NCI-H524 (cell line): ENCODE data around the gene BTBD7.

ENCODE experiments used
- DNase-seq, 2 experiments: peaks; one replicate each; lab custom pipeline; 2025; lab: John Stamatoyannopoulos, UW

Gene BTBD7

DNA sequence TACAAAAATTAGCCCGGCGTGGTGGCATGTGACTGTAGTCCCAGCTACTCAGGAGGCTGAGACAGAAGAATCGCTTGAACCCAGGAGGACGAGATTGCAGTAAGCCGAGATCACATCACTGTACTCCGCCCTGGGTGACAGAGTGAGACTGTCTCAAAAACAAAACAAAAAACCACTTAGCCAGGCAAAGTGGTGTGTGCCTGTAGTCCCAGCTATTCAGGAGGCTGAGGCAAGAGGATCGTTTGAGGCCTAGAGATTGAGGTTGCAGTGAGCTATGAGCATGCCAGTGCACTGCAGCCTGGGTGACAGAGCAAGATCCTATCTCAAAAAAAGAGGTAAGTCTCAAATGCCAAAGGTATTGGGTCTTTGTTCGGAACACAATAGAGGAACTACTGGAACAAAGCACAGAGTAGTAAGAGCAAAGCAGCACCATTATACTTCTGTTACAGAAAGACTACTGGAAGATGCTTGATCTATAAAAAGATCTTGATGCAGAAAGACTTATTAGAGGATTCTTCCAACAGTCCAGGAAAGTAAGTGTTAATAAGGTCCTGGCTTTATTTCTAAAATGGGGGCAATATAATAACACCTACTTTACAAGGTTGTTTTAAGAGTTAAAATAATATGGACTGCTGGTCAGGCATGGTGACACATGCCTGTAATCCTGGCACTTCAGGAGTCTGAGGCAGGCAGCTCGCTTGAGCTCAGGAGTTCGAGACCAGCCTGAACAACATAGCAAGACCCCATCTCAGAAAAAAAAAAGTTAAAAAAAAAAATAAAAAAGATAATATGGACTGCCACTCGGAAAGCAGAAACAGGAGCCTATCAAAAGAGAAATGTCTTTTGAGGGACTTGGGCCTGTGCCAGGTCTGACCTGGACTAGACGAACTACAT, 29.9 kb downstream of the BTBD7 start:
- DNase-seq: no peak

DNA sequence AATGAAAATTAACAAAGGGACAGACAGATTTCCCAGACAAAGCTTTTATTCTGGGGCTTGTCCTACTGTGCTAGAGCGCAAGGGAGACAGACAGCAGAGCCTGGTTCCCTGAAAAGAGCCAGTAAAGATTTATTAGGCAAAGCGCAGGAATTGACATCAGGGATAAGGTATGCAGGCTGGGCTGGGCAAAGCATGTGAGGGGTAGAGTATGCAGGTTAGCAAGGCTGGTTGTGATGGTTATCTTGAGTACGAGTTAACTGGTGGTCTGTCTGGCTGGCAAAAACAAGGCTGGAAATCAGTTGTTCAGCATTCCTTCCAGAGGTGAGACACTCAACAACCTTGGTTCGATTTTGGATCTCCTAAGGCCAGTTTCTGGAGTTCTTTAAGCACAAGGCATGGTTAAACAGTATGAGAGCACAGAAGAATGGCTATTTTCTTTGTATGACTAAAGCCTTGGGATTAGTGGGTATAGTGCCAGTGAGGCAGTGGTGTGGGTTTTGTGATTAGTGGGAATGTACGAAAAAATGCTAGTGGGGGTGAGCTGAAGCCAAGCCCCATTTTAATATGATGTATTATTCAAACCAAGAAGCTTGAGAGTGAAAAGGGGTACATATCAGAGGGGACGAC, 30.9 kb downstream of the BTBD7 start:
- no peak for DNase-seq

DNA sequence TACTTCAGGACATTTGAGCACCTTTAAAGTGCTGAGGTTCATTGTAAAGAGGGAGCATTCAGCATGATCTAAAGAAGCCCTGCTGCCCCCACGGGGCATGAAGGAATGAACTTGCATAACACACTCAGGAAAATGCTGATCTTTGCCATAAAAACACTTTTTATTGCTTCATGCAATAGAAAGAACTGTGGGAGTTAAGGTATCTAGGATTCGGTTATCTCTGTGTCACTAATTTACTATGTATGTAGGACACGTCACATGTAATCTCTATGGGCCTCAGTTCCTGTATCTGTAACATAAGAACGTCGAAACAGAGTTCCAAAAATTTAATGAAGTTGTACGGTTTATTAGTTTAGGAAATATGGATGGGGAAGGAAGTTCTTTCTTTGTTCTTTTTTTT, 33.0 kb downstream of the BTBD7 start:
- no peak for DNase-seq

DNA sequence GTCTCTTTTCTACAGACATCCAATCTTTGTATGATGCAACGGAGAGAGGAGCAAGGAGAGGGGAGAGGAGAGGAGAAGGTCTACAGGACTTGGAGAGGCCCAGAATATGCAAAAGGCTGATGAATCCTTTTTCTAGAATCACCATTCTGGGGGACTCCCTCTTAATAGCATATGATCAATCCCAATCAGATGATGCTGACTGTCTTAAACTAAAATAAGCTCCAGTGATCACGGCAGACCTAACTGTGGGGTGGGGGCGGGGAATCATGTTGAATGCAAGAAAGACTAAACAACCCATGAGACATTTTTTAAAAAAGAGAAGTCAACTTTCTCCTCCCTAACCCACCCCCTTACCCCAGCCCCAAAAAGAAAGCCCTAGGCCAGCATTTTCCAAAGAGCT, 33.4 kb downstream of the BTBD7 start:
- DNase-seq: no peak

DNA sequence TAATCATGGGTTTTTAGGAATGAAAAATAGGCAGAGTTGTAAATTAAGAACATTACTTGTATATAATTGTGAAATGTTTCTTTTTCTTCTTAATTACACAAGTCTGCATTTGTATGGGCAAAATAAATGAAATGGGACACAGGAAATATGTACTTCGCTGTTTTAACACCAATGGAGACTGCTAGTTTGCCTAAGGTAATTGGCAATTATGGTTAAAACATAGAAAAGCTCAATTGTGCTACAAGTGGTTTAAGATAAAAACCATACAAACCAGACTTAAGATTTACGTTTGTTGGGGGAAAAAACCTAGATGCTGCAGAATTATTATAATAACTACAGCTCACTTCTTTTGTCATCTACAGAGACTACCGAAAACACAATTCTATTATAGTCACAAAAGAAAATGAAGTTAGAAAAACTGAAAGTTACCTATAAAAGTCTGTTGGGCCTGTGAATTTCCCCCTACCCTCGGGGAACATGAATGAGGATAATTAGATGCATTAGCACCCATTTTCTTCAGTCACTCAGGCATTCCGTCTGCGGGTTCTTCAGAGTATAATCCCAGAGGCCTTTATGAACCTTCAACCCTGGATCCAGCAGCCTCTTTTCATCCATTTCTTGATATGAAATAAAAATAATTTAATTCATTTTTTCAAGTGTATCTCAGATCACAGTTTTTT, 37.2 kb downstream of the BTBD7 start:
- DNase-seq: peak in 1 of 2 experiments; percentile 22

DNA sequence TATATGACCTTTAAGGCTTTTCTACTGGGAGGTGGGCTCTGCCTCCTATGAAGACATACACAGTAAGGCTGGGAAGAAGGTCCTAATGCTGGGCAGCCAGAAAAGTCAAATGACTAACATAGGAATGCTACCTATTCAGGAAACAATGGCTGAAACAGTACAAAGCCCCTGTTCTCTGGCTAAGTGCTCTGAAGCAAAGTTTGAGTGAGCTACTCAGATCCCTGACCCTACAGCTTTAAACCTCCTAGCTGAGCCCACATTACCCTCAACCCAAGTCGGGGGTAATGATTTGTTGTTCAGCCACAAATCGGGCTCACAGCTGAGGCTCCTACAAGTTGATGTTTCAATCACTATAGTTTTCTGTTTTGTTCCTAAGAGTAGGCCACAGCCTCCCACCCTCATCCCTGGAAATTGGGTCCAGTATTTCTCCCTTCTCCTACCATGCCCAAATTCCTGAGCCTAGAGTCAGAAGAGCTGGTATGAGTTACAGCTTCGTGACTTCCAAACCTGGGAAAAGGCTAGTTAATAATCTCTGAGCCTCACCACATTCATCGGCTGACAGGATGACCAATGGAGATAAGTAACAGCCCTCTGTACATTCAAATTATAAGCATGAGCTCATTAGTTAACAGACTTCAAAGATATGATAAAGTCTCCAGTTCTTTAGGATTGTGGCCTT, 46.5 kb downstream of the BTBD7 start:
- no peak for DNase-seq

DNA sequence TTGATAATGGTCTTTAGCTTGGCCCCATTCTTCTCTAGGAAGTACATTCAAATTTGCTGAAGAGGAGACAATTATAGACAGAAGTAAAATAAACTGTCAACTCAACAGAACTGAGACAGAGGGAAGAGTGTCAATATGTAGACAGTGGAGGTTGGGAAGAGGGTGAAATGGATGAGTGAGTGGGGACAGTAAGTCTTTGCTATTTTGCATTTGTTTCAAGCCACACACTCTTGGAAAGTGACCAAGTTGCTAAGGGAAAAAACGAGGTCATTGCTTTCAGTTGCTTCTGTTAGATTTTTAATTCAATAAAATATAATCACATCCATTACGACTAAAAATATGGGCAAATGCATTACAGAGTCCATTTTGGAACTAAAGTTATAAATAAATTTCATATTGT, 47.8 kb downstream of the BTBD7 start:
- DNase-seq: no peak

DNA sequence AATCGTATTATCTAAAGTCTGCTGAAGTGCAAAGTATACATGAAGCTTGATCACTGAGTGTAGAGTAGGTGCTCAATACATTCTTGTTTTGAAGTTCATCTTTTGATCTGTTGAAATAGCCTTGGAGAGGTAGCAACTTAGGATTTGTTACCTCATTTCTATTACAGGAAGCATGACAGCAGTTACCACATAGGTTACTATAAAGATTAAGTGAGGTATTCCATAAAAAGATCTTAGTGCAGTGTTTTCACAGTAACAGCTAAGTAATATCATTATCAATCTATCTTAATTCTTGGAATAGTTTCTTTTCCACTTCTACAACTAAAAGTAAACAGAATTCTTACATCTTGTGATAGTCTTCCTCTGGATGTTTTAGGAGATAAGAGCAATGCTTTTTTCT, 50.9 kb downstream of the BTBD7 start:
- DNase-seq: no peak

DNA sequence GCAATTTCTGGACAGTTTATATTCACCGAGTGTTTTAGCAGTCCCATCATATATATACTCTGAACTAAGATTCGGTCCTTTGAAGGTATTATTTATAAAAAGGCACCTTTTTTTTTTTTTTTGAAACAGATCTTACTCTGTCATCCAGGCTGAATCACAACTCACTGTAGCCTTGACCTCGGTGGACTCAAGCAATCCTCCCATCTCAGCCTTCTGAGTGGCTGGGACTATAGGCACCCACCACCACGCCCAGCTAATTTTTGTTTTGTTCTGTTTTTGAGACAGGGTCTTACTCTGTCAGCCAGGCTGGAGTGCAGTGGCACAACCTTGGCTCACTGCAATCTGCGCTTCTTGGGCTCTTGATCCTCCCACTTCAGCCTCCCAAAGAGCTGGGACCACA, 52.1 kb downstream of the BTBD7 start:
- no peak for DNase-seq

DNA sequence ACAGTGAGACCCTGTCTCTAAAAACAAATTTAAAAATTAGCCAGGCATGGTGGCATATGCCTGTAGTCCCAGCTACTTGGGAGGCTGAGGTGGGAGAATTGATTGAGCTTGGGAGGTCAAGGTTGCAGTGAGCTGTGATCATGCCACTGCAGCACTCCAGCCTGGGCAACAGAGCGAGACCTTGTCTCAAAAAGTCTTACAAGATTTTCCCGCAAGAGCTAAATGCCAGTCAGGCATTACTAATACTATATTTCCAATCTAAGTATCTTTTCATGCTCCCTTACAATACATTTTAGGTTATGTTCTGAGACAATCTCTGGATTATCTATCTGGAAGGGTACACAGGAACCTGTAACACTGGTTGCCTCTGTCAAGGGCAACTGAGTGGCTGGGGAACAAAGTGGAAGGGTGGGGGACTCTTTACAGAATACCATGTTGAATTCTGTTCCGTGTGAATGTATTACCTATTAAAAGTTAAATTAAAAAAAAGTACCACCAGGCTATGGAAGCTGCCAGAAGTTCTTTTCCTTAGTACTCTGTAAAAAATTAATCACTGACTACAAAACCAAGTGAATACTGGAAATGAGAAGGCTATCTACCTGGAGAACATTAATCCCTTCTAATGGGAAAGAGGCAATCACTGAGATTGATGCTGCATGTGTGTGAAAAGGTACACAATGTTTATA, 56.7 kb downstream of the BTBD7 start:
- DNase-seq: no peak

DNA sequence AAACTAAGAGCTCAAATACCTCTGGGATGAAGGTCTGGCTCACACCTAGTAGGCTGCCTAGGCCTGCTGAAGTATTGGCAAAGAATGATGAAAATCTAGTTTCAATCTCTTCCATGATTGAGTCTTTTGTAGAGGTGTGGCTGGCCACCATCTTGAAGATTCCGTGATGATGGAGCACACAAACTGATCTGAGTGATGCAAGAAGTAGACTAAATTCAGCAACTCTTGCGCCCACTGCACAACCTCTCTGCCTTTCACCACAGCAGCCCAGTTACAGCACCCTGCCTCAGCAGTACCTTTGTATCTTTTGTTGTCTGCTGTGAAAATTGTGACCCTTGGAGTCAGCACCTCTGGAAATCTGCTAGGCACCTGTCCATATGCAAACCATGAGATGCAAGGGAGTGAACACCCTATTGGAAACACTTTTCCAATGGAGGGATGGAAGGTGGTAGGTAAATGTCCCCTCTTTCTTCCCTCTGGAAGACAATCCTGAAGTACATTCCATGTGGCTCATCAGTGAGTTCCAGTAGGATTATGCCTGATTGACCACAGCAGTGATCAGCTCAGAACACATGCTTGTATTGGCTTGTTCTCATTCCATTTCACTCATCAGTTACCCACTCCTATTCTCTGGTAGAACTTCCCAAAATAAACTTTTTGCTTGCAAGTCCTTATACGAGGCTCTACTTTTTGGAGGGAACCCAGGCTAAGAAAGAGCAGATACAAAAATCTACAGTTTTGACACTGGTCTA, 58.6 kb downstream of the BTBD7 start:
- no peak for DNase-seq

DNA sequence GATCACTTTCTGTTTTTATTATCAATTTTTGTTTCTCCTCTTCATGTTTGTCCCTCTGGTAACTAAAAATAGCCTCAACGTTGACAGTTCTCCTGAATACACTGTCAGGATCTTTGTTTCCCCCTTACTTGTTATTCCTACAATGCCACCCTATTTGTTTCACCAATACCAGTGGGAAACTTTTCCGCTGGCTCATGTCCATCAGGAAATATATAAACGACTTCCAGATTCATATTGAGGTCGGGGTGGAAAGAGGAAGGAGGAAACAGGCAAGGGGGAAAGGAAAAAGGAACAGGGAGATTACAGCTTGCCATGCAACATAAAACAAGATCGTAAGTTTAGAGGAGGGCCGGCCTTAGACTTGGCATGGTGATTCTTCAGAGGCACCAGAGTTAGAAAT, 61.7 kb downstream of the BTBD7 start:
- DNase-seq: no peak

DNA sequence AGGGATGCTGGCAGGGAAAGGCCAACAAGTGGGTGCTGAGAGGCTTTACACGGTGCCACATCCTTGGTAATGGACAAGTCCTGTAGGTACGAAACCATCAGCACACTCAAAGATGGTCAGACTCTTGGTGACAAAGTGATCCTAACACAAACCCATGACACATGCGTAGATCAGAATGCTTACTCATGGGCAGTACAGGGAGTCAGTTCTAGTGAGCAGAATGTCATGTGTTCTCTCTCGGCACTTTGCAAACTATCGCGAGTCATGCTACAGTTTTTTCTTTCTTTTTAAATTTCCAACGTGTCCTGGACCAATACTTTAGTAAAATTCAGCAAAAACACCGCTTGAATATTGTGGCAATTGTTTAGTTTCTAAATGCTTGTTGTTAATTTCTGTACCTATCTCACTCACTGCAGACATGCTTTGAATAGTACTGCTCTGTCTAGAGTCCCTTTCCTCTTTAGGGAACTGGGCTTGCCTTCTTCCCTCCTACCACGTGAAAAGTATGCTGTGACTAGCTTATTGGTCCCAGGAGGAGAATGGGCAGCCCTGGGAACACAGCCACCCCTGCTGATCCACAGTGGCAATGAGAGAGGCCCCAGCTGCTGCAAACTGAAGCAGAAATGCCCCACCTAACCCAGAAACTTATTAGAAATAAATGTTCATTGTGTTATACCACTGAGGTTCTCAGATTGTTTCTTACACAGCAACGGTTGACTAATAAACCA, 63.3 kb downstream of the BTBD7 start:
- DNase-seq: no peak

DNA sequence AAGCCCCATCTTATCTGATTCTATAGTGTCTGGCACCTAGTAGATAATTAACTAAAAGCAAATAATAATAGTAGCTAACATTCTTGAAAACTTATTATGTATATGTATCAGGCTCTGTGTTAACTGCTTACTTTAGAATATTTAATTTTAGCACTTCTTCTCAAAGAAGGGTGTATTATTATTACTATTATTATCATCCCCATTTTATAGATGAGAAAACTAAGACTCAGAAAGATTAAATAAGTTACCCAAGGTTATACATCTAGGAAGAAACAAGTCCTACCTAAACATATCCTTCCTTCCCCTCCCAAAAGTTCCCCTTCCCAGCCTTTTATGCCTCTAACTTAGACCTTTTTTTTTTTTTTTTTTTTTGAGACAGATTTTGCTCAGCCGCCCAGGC, 64.4 kb downstream of the BTBD7 start:
- no peak for DNase-seq

DNA sequence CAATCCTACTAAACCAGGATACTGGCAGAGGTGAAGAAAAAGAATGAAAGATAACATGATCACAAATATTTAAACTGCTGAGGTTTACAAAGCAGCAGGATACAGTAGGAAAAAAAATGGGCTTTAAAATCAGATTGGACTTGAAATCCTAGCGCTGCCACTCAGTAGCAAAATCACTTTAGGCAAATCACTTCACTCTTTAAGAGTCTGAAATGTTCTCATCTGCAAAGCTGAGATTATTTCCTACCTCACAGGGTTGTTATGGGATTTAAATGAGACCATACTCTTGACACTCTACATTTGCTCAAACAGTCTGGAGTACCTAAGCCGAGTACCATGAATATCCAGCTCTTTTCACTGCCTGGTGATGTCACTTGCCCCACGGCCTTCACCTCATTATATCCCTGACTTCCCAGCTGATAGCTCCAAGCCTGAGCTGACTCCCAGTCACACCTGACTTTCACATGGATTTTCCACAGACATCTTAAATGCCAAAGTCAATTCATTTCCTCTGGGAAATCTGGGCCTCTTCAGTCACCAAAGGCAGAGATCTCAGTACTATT, 65.6 kb downstream of the BTBD7 start:
- DNase-seq: peak in 1 of 2 experiments; percentile 28

DNA sequence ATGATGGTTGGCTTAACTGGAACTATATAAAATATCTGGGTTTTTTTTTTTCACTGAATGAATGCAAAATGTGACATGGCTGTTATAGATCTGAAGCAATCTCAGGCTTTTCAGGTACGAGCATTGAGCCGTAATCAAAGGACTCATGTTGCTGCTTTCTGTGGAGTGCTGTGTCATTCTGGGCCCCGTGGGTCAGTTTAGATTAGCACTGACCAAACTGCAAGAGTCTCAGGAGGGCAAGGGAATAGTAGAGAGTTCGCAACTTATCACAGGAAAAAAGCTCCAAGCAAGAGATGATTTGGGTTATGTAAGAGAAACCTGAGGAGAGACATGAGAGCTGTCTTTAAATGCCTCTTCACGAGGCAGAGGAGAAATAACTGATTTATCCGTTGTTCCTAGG, 66.7 kb downstream of the BTBD7 start:
- DNase-seq: no peak

DNA sequence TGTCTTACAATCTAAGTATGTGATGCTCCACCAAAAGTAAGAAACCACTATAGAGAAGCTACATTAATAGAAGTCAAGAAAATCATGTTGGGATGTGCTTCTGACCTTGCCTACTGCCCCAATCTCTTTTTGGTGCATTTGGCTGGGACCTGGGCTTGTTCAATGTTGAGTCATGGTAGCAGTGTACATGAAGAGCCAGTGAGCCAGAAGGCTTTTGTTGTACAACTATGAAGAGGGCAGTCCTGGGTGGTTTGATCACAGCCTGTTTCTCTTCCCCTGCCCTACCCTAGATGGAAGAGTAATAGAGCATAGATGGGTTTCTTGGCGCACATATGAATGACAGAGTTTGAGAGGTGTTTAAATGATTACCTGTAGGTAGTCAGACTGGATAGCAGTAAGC, 69.4 kb downstream of the BTBD7 start:
- DNase-seq: no peak

DNA sequence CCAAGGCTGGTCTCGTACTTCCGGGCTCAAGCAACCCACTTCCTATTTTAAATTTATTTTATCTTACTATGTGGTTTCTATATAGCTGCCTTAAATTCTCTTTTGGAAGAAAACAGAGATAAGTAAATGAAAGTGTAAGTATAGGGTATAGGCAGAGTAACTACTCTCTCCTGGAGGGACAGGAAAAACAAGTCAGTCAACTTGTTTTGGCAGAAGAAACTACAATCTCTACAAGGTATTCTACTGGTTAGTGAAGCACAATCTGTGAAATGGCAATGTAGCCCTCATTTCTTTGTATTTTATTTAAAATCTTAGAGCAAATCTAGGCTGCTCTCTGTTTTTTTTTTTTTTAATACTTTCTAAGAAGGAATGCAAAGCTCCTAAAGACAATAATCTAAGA, 70.4 kb downstream of the BTBD7 start:
- no peak for DNase-seq

DNA sequence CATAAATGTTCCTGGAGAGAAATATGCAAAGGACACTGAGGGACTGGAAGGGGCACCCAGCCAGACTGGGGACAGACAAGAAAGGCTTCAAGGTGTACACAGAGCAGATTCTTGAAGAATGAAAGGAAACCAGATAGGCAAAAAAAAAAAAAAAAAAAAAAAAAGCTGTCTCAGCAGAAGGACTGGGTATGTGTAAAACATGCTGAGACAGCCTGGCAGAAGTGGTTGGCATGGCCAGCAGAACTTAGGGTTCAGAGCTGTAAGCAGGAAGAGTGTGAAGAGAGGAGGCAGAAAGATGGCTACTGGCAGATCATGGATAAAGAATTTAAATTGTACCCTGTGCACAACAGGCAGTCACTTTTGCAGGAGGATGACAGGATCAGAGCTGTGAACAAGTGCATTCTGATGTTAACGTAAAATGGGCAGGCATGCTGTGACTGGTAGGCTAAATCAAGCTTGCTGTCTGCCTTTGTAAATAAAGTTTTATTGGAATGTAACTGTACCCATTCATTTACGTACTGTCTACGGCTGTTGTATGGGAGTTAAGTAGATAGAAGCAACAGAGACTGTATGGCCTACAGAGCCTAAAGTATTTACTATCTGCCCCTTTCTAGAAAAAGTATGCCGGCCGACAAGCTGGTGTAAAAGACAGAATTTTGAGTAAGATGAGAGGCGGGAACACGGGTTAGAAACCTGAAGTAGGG, 83.6 kb downstream of the BTBD7 start:
- no peak for DNase-seq

DNA sequence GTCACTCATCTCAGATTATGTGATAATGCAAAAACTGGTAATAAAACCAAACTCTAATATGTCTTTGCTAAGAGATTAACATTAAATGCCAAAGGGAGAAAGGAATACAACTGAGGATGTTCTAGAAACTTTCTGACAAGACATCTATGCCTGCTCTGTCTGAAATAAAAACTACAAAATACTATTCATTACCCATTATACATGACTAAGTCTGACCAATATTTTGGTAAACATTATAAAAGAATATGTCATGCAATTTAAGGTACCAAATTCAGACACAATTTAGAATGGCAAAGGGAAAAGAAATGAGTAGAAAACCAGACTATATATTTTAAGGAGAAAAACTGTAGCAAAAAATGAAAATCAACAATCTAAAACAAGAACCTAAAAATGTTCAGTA, 86.3 kb downstream of the BTBD7 start:
- DNase-seq: no peak
